Measurements from ENCODE around the gene ELMO1. TPM values are rescaled to one million over a fixed set of nuclear protein-coding genes. Genes with fewer than 3 reads are reported as not detected.

Gene ELMO1
- total RNA-seq, 1 donor from 2014 or later = 66.1 TPM

- H3K36me3 Mint-ChIP-seq (ENCODE audit: insufficient read depth) = peaks cover 13% of the 10 kb centered on the region
- no peak overlapping the region for H3K4me3 Mint-ChIP-seq (ENCODE audit: low read depth)
- no peaks in the 10 kb centered on the region for H3K27me3 Mint-ChIP-seq
- peaks cover 16% of the 10 kb centered on the region for H3K4me1 Mint-ChIP-seq (ENCODE audit: low read depth)
- H3K9me3 Mint-ChIP-seq (ENCODE audit: low read depth) = peaks cover 13% of the 10 kb centered on the region
- H3K27ac Mint-ChIP-seq = no peak overlapping the region
- no peak for DNase-seq (ENCODE audit: low spot score, unreplicated experiment)
- no peak for TF ChIP-seq CTCF (IDR thresholded peaks at IDR 0.05; ENCODE audit: unreplicated experiment)
Measured at GRCh38 chr7:37281368-37282092, 167.1 kb downstream of the ELMO1 start.

- peaks cover 2% of the 10 kb centered on the region for H3K4me1 Mint-ChIP-seq (ENCODE audit: low read depth)
- DNase-seq (ENCODE audit: low spot score, unreplicated experiment) = no peak
- H3K27me3 Mint-ChIP-seq = no peaks in the 10 kb centered on the region
- H3K4me3 Mint-ChIP-seq (ENCODE audit: low read depth) = no peak overlapping the region
- no peak for TF ChIP-seq CTCF (IDR thresholded peaks at IDR 0.05; ENCODE audit: unreplicated experiment)
- peaks cover 13% of the 10 kb centered on the region for H3K9me3 Mint-ChIP-seq (ENCODE audit: low read depth)
- no peak overlapping the region for H3K27ac Mint-ChIP-seq
- peaks cover 13% of the 10 kb centered on the region for H3K36me3 Mint-ChIP-seq (ENCODE audit: insufficient read depth)
Measured at GRCh38 chr7:37277513-37277912, 171.2 kb downstream of the ELMO1 start.

- Mint-ChIP-seq H3K27me3 (no peaks in the 10 kb centered on the region), H3K4me3 (ENCODE audit: low read depth) (no peak overlapping the region), H3K27ac (no peak overlapping the region), H3K4me1 (ENCODE audit: low read depth) (peaks cover 2% of the 10 kb centered on the region), H3K9me3 (ENCODE audit: low read depth) (peaks cover 13% of the 10 kb centered on the region), H3K36me3 (ENCODE audit: insufficient read depth) (peaks cover 18% of the 10 kb centered on the region)
- TF ChIP-seq CTCF (IDR thresholded peaks at IDR 0.05; ENCODE audit: unreplicated experiment) = no peak
- no peak for DNase-seq (ENCODE audit: low spot score, unreplicated experiment)
Measured at GRCh38 chr7:37275078-37275710, 173.5 kb downstream of the ELMO1 start.

GRCh38 chr7:37273891-37274290, 174.8 kb downstream of the ELMO1 start:
- DNase-seq (ENCODE audit: low spot score, unreplicated experiment) = no peak
- H3K4me3 Mint-ChIP-seq (ENCODE audit: low read depth) = no peak overlapping the region
- no peak overlapping the region for H3K27ac Mint-ChIP-seq
- TF ChIP-seq CTCF (IDR thresholded peaks at IDR 0.05; ENCODE audit: unreplicated experiment) = no peak
- no peaks in the 10 kb centered on the region for H3K27me3 Mint-ChIP-seq
- peaks cover 11% of the 10 kb centered on the region for H3K36me3 Mint-ChIP-seq (ENCODE audit: insufficient read depth)
- H3K4me1 Mint-ChIP-seq (ENCODE audit: low read depth) = peaks cover 2% of the 10 kb centered on the region
- peaks cover 3% of the 10 kb centered on the region for H3K9me3 Mint-ChIP-seq (ENCODE audit: low read depth)

GRCh38 chr7:37269711-37270508, 178.8 kb downstream of the ELMO1 start:
- H3K9me3 Mint-ChIP-seq (ENCODE audit: low read depth) = no peaks in the 10 kb centered on the region
- no peak overlapping the region for H3K27ac Mint-ChIP-seq
- H3K4me3 Mint-ChIP-seq (ENCODE audit: low read depth) = no peak overlapping the region
- peaks cover 3% of the 10 kb centered on the region for H3K4me1 Mint-ChIP-seq (ENCODE audit: low read depth)
- no peak for DNase-seq (ENCODE audit: low spot score, unreplicated experiment)
- H3K27me3 Mint-ChIP-seq = no peaks in the 10 kb centered on the region
- peaks cover 13% of the 10 kb centered on the region for H3K36me3 Mint-ChIP-seq (ENCODE audit: insufficient read depth)
- no peak for TF ChIP-seq CTCF (IDR thresholded peaks at IDR 0.05; ENCODE audit: unreplicated experiment)
